NB4 (cell line): ENCODE results near the gene THAP3.
A peak's percentile ranks its signal among the peaks of the same experiment; 100 is the strongest.

Experiments used
- DNase-seq: peaks from one replicate; pipeline ENCODE4 v3.0.0; 2010; ENCODE audit warnings: low read depth
- H3K4me3 ChIP-seq: one replicate; pipeline ENCODE4 v1.5.1; 2011; ENCODE audit warnings: mild to moderate bottlenecking, low read depth, low read length, moderate library complexity
- CTCF ChIP-seq: IDR thresholded peaks from one replicate; pipeline ENCODE4 v1.5.1; 2012; ENCODE audit warnings: low read depth, low read length
- MAX ChIP-seq: IDR thresholded peaks from 2 replicates; pipeline ENCODE4 v1.6.1; 2011; ENCODE audit warnings: low read depth, low read length
- MYC ChIP-seq: IDR thresholded peaks from 2 replicates; pipeline ENCODE4 v1.6.1; 2011; ENCODE audit warnings: low read depth, low read length
- POLR2A ChIP-seq: IDR thresholded peaks from 2 replicates; pipeline ENCODE4 v1.6.1; 2011; ENCODE audit warnings: mild to moderate bottlenecking; ENCODE audit not compliant: insufficient read length; ENCODE audit errors: extremely low read depth

Gene THAP3

GRCh38 chr1:6645018-6645417, 20.4 kb downstream of the THAP3 start:
- DNase-seq, result no peak
- H3K4me3 ChIP-seq, result no peak overlapping the region
- TF ChIP-seq CTCF (no peak), MAX (no peak)

GRCh38 chr1:6646499-6647148, 22.0 kb downstream of the THAP3 start:
- peak; percentile 62 for DNase-seq
- TF ChIP-seq MAX (no peak), MYC (no peak), POLR2A (no peak), CTCF (peak; percentile 39)
- H3K4me3 ChIP-seq, result no peak overlapping the region

- no peak overlapping the region for H3K4me3 ChIP-seq
- TF ChIP-seq POLR2A (no peak), MYC (no peak), MAX (no peak), CTCF (no peak)
- DNase-seq, result no peak
Observed at GRCh38 chr1:6648556-6648955, 23.9 kb downstream of the THAP3 start.

GRCh38 chr1:6651909-6652308, 27.2 kb downstream of the THAP3 start:
- H3K4me3 ChIP-seq, result no peak overlapping the region
- no peak for DNase-seq
- TF ChIP-seq POLR2A, result no peak
- no peak for TF ChIP-seq MYC
- TF ChIP-seq MAX, result no peak
- TF ChIP-seq CTCF, result no peak

GRCh38 chr1:6652986-6653385, 28.3 kb downstream of the THAP3 start:
- DNase-seq, result peak; percentile 92
- TF ChIP-seq CTCF, result no peak
- TF ChIP-seq MYC, result peak; percentile 98
- TF ChIP-seq MAX, result peak; percentile 97
- TF ChIP-seq POLR2A, result no peak
- H3K4me3 ChIP-seq, result no peak overlapping the region
